NCI-H187 (cell line): ENCODE data around the gene SLC16A10.
A peak's percentile ranks its signal among the peaks of the same experiment; 100 is the strongest.
"Not testable (repeated sequence)": the region's sequence is repeated elsewhere in the genome, so short reads cannot be mapped to it uniquely, and the experiment has no call there.

Source experiments
- DNase-seq, 2 experiments: peaks; one replicate each; lab custom pipeline; 2025; lab: John Stamatoyannopoulos, UW

SLC16A10 gene

GRCh38 chr6:111086685-111087084 lies 618 bp upstream of the SLC16A10 start:
- no peak for DNase-seq

DNA sequence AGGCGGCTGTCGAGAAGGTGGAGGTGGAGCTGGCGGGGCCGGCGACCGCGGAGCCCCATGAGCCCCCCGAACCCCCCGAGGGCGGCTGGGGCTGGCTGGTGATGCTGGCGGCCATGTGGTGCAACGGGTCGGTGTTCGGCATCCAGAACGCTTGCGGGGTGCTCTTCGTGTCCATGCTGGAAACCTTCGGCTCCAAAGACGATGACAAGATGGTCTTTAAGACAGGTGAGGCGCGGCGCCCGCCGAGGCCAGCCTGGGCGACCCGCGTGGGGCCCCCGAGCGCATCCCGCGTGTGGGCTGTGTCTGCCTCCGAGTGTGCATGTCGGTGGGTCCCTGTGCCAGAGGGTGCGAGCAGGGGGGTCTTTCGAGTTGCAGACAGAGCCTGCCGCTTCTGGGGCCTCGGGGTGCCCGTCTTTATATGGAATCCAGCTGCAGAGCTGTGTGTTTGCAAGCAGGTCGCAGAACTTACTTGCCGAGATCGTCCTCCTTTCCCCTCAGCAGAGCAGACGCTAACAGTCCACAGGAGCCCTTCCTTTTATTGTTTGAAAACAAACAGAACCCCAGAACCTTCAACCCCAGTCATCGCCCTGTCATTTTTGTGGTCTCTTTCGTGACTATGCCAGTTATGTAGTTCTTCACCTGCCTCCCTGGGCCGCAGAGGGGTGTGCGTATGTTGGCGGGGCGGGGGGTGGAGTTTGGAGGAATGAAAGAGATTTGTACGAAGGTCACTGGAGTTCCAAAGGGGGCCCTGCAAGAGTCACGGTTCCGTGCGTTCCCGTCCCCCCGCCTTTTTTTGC lies 766 bp downstream of the SLC16A10 start:
- DNase-seq = no peak

- DNase-seq = no peak
Measured at GRCh38 chr6:111088668-111089003, 1.3 kb downstream of the SLC16A10 start.

- DNase-seq = no peak
Measured at GRCh38 chr6:111090766-111091165, 3.5 kb downstream of the SLC16A10 start.

- DNase-seq = no peak
Measured at GRCh38 chr6:111091987-111092386, 4.7 kb downstream of the SLC16A10 start.

GRCh38 chr6:111095488-111095887 lies 8.2 kb downstream of the SLC16A10 start:
- not testable (repeated sequence) for DNase-seq

DNA sequence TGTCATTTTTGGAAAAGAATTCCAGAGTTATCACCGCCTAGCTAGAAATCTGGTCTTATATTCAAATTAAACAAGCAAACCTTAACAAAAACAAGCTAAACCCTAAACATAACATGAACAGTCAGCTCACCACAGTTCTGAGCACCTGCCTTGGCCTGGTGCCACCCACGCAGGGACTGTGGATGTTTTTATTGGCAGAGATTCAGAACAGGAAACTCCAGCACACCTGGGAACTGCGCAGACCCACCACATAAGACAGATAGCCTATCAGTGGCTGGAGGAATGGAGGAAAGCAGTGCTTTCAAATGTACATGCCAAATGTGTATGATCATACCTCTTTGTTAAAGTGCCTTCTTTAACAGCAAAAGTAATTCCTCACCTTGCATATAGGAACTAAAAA lies 8.9 kb downstream of the SLC16A10 start:
- DNase-seq = no peak

DNA sequence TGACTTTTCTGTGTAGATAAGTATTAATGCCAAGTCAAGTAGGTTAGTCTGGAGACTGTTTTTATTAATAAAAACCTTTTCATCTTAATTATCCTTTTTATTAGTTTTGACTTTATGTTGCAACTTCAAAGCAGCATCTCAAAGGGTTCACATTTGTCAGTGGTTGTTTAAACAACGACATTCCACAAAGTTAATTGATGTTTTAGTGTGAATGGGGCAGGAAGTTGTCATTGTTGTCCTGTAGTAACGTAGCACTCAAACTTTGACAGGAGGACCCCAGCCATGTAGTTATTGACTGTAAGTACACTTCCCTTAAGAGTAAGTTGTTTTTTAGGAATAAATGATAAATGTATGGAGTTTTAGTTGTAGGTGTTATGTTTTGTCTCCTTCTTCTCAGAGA lies 11.3 kb downstream of the SLC16A10 start:
- no peak for DNase-seq

DNA sequence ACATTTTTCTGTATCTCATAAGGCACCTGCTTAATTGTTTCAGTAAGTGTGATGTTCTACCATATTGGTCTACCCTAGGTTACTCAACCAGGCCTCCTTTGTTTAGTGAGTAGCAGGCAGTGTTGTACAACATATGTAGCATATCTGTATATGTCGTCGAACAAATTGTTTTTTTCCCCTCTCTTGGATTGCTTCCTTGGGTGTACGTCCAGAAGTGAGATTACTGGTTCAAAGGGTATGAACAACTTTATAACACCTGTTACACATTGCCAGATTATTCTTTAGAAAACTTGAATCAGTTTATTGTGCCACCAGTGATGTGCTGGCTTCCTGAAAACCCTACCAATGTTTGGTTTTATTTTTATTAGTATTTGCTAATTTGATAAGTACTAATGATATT lies 14.7 kb downstream of the SLC16A10 start:
- DNase-seq = no peak

- peak in 1 of 2 experiments; percentile 6 for DNase-seq
Measured at GRCh38 chr6:111105578-111105977, 18.3 kb downstream of the SLC16A10 start.

GRCh38 chr6:111107589-111107988 lies 20.3 kb downstream of the SLC16A10 start:
- no peak for DNase-seq

- no peak for DNase-seq
Measured at GRCh38 chr6:111110036-111110435, 22.7 kb downstream of the SLC16A10 start.

DNA sequence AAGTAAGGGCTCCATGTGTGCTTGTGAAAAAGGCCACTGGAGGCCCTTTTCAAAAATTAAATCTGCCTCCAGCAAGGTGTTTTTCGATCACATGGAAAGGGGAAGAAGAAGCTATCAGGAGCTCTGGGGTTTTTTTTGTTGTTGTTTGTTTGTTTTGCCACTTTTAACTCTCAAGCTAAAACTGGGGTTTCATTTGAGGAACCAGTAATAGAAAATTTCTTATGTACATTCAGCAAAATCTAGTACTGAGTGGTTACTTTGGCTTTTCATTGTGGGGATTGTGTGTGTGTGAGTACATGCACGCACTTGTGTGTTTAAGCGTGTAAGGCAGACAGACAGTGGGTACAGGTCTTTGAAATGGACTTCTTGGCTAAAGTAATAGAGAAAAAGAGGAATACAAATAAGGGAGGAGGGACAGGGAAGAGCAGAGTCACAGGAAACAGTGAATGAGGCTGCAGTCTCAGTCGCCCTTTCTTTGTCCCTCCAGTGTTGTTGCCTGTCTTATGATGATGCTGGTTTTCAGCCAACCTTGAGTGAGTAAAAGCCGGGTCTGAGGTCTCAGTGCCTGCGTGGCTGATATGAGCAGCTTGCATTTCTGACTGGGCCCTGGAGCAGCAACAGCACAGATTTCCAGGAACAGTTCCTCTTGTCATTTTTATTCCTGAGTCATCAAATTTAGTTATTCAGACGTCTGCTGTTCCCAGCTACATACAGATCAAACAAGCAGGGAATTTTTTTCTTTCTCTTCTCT lies 26.2 kb downstream of the SLC16A10 start:
- DNase-seq = no peak

- no peak for DNase-seq
Measured at GRCh38 chr6:111114087-111114443, 26.8 kb downstream of the SLC16A10 start.

GRCh38 chr6:111114482-111114881 lies 27.2 kb downstream of the SLC16A10 start:
- DNase-seq = no peak

GRCh38 chr6:111118826-111119225 lies 31.5 kb downstream of the SLC16A10 start:
- DNase-seq = no peak

DNA sequence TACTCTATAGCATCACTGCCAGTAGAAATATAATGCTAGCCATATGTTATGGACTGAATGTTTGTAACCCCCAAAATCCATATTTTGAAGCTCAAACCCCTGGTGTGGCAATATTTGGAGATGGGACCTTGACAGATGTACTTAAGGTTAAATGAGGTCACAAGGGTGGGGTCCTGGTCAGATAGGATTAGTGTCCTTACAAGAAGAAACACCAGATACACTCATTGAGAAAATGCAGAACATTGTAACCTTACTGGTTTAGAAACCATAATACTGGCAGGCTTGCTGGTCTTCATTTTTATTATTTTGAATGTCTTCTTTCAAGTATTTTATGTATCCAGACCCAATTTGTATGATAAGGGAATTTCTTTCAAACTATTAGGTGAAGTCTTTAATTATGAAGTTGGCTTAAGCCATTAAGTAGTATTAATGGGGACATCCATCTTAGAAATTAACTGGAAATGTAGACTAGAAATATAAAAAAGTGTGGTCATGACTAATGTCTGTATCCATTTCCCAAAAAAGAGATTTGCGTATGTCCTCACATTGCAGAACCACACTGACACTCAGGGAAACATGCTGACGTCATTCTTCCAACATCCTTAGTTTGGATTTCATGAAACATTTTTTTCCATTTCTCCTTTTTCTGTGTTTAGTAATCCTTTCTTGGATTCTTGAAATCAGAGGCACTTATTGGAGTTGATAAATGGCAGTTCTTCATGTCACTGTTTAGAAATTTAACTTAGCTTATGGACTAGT lies 32.4 kb downstream of the SLC16A10 start:
- no peak for DNase-seq

- no peak for DNase-seq
Measured at GRCh38 chr6:111121789-111122350, 34.6 kb downstream of the SLC16A10 start.

GRCh38 chr6:111122458-111123286 lies 35.4 kb downstream of the SLC16A10 start:
- no peak for DNase-seq

DNA sequence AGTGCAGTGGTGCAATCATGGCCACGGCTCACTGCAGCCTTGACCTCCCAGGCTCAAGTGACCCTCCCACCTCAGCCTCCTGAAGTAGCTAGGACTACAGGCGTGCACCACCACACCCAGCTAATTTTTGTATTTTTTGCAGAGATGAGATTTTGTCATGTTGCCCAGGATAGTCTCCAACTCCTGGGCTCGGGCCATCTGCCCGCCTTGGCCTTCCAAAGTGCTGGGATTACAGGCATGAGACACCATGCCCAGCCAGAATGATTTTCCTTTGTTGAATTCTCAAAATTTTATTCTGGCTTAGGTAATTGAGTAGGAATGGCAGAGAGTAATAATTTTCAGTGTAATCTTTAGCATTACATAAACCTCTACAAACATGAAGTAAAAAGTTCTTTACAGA lies 37.1 kb downstream of the SLC16A10 start:
- no peak for DNase-seq

GRCh38 chr6:111129013-111129412 lies 41.7 kb downstream of the SLC16A10 start:
- no peak for DNase-seq

- not testable (repeated sequence) for DNase-seq
Measured at GRCh38 chr6:111131018-111131417, 43.7 kb downstream of the SLC16A10 start.
